ENCODE measurements around the gene MEIOB.

- TF ChIP-seq CTCF (IDR thresholded peaks at IDR 0.05) (no peak), POLR2A (IDR thresholded peaks at IDR 0.05) (no peak)
These were observed 34.3 kb upstream of the MEIOB start for GRCh38 chr16:1906055-1906845.

All from esophagus squamous epithelium (tissue), 4 donors.